Thoracic aorta (tissue), 2 donors: ENCODE measurements around the gene ITPR2. TPM values are rescaled to one million over a fixed set of nuclear protein-coding genes. Genes with fewer than 3 reads are reported as not detected.

Experiments
- ATAC-seq: fragments of 150-250 bp; one replicate; pipeline ENCODE4 v1.8.0; 2017; ENCODE audit warnings: low read depth; ENCODE audit not compliant: insufficient number of reproducible peaks, low FRiP score
- DNase-seq: peaks from one replicate; pipeline ENCODE4 v3.0.0-alpha.2; 2020; ENCODE audit warnings: low spot score
- H3K27ac ChIP-seq, 2 donors: fragments of 200-600 bp; sonication (generic); 1 replicate in 1 of 2; 2 replicates in 1 of 2; pipeline ENCODE4 v1.5.1; 2016; ENCODE audit warnings: mild to moderate bottlenecking in 2 of 2, moderate library complexity in 2 of 2
- H3K27me3 ChIP-seq: fragments of 200-600 bp; sonication (generic); replicated peaks from 2 replicates; pipeline ENCODE4 v1.6.0; 2016; ENCODE audit warnings: mild to moderate bottlenecking; ENCODE audit not compliant: insufficient read depth
- H3K36me3 ChIP-seq: fragments of 200-600 bp; sonication (generic); one replicate; pipeline ENCODE4 v1.5.1; 2016
- H3K4me1 ChIP-seq, 2 donors: fragments of 200-600 bp; sonication (generic); 1 replicate in 1 of 2; 2 replicates in 1 of 2; pipeline versions ENCODE4 v1.5.1 to v1.6.0; 2016; ENCODE audit warnings: low read depth in 2 of 2, mild to moderate bottlenecking in 1 of 2; ENCODE audit not compliant: control insufficient read depth in 1 of 2
- H3K4me3 ChIP-seq: fragments of 200-600 bp; sonication (generic); 2 replicates; pipeline ENCODE4 v1.5.1; 2016; ENCODE audit warnings: mild to moderate bottlenecking
- H3K9me3 ChIP-seq: fragments of 200-600 bp; sonication (generic); 2 replicates; pipeline ENCODE4 v1.5.1; 2016
- total RNA-seq, 2 donors: library from RNA; depleted of rRNA; stranded (reverse); fragments of >200 nt; gene quantifications; one replicate each; pipeline versions ENCODE4 v1.1.0 to v1.2.3, GENCODE V29; 2016
- TF ChIP-seq, protein P1 (sequence below): fragments of 200-600 bp; sonication (generic); IDR thresholded peaks from one replicate; pipeline ENCODE4 v1.5.1; 2019; ENCODE audit warnings: antibody characterized with exemption

ITPR2 gene
- total RNA-seq, 2 donors from 2014 or later = 28.3 to 86.3 TPM

DNA sequence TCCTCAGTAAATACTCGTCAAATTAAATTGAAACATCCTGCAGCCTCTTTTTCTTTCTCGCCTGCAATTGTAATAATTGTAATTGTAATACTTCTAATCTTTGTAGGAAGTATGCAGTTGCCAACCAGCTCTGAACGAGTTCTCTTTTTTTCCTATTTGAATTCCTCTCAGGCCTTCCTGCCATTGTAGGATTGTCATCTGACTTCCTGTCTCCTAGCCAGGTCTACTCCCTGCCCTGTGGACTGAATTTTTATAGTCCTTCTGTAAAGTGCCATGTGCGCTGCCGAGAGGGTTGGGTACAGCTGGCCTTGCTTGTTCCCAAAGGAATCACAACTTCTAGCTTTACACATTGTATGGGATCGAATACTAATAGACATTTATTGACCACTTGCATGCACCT is 454.3 kb downstream of the ITPR2 start:
- Histone ChIP-seq H3K4me1 (peaks cover 0 to 3% of the 10 kb centered on the region in 2 donors), H3K27ac (no peak overlapping the region), H3K9me3 (no peaks in the 10 kb centered on the region), H3K4me3 (no peak overlapping the region), H3K27me3 (no peaks in the 10 kb centered on the region), H3K36me3 (no peaks in the 10 kb centered on the region)
- DNase-seq (no peak), ATAC-seq (no peak)
- TF ChIP-seq, protein P1, sequence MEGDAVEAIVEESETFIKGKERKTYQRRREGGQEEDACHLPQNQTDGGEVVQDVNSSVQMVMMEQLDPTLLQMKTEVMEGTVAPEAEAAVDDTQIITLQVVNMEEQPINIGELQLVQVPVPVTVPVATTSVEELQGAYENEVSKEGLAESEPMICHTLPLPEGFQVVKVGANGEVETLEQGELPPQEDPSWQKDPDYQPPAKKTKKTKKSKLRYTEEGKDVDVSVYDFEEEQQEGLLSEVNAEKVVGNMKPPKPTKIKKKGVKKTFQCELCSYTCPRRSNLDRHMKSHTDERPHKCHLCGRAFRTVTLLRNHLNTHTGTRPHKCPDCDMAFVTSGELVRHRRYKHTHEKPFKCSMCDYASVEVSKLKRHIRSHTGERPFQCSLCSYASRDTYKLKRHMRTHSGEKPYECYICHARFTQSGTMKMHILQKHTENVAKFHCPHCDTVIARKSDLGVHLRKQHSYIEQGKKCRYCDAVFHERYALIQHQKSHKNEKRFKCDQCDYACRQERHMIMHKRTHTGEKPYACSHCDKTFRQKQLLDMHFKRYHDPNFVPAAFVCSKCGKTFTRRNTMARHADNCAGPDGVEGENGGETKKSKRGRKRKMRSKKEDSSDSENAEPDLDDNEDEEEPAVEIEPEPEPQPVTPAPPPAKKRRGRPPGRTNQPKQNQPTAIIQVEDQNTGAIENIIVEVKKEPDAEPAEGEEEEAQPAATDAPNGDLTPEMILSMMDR = no peak

DNA sequence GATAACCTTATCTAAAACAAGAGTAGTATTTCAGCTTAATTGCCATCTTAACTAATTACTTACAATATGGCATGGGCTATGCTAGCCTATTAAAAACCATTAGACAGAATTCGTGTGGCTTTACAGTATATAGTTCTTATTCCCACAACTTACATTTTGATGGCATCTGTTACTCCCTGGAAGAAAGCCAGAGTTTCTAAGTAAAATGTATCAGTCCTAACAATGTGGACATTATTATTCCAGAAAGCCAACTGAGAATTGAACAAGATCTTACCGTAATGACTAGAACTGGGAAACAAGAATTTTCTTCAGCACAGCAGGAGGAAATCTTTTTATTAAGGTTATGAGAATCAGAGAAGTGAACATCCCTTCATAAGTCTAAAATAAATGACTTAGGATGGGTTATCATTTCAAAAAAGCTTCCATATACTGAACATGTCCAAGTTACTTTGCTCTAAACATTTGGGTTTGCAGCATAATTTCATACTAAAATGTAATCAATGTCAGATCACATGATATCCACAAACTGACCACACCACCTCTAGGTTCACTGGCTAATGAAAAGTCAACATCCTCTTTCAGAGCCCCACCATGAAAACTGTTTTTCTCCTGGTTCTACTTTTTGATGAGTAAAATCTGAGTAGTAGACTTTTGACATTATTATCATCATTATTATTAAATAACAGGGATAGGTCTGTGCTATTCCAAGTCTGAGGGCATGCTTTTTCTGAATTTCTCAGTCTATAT is 457.9 kb downstream of the ITPR2 start:
- Histone ChIP-seq H3K27me3 (no peaks in the 10 kb centered on the region), H3K4me1 (peaks cover 0 to 3% of the 10 kb centered on the region in 2 donors), H3K36me3 (no peaks in the 10 kb centered on the region), H3K9me3 (no peaks in the 10 kb centered on the region), H3K4me3 (no peak overlapping the region), H3K27ac (no peak overlapping the region)
- TF ChIP-seq, protein P1 = no peak
- ATAC-seq = no peak
- DNase-seq = no peak

DNA sequence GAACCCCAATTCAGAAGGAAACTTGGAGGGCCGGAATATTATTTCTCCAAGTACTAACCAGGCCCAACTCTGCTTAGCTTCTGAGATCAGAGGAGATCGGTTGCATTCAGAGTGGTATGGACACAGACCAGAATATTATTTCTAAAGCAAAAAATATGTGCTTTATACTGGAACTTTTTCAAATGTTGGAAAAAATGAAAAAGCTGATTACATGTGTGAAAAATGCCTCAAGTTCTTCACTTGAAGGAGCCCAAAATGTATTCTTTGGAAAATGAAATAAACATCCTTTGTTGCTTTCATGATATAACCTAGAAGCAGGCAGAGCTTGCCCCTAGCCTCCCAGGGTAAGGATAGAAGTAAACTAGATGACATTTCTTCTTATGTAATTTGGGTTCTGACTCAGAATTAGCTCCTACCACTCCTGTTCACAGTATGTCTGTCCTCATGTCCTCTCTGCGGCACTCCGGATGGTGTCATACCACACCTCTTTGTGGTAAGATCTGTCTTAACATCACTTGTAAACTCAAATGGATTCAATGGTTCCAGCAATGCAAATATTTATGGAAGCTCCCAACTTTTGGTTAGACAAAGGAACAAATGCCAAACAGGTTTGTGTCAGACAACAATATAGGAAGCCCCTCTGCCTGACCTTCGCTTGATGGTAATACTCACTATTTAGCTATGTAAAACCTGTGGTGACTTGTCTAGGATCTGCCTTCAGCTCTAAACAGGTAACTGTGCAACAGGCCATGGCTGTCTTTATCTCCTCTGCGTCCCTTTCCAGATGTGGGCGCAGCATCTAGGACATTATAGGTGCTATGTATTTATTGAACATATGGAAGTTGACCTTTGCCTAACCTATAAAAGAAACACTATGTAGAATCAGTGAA is 459.1 kb downstream of the ITPR2 start:
- TF ChIP-seq, protein P1 = no peak
- Histone ChIP-seq H3K27me3 (no peaks in the 10 kb centered on the region), H3K4me1 (peaks cover 3 to 6% of the 10 kb centered on the region in 2 donors), H3K9me3 (no peaks in the 10 kb centered on the region), H3K36me3 (no peaks in the 10 kb centered on the region), H3K4me3 (no peak overlapping the region), H3K27ac (peak overlapping the region in 1 of 2 donors; percentile 1)
- DNase-seq (no peak), ATAC-seq (no peak)

DNA sequence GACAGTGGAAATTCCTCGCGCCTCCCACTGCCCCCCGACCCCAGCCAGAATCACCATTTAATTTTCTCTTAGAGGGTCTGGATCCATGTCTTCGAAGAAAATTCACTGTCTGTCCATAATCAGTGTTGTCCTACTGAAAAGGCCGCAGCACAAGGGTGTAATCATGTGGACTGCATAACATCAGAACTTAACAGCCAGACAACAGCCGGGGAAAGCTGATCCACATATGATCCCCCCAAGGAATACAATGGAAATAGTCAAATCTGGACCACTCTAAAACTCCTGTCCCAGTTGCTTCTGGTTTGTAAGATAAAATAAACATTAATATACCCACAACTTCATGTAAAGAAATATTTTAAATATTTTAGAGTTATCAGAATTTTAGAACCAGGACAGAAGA is 460.1 kb downstream of the ITPR2 start:
- Histone ChIP-seq H3K36me3 (no peaks in the 10 kb centered on the region), H3K27ac (no peak overlapping the region), H3K9me3 (no peaks in the 10 kb centered on the region), H3K4me3 (no peak overlapping the region), H3K27me3 (no peaks in the 10 kb centered on the region), H3K4me1 (peaks cover 3 to 6% of the 10 kb centered on the region in 2 donors)
- TF ChIP-seq, protein P1 = no peak
- ATAC-seq (no peak), DNase-seq (no peak)

DNA sequence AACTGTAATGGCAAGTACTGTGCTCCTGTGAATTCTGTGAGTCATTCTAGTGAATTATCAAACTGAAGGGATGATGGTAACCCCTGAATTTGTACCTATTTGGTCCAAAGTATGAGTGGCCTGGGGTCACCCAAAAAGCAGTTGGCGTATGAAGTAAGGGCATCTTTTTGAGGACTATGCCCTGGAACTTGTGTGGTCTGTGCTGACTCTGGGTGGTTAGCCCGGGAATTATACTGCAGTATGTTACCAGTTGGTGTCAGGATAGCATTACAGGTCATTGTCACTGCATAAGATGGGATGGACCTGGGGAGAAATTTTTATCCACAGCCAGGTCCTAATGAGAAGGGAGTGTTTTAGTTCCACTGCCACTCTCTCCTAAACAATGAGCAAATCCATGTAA is 462.9 kb downstream of the ITPR2 start:
- no peaks in the 10 kb centered on the region for H3K36me3 ChIP-seq
- H3K27me3 ChIP-seq = no peaks in the 10 kb centered on the region
- H3K4me1 ChIP-seq = peaks cover 3 to 6% of the 10 kb centered on the region in 2 donors
- DNase-seq (no peak), ATAC-seq (no peak)
- no peaks in the 10 kb centered on the region for H3K9me3 ChIP-seq
- no peak overlapping the region for H3K4me3 ChIP-seq
- TF ChIP-seq, protein P1 = no peak
- H3K27ac ChIP-seq = no peak overlapping the region
